GM12872 (cell line): ENCODE data around the gene CBLB.

Experiments used
- TF ChIP-seq, protein P1 (sequence below): IDR thresholded peaks from 3 replicates; pipeline ENCODE4 v1.5.1; 2011; ENCODE audit warnings: low read depth, mild to moderate bottlenecking, low read length, moderate library complexity; ENCODE audit not compliant: insufficient read depth

CBLB gene

DNA sequence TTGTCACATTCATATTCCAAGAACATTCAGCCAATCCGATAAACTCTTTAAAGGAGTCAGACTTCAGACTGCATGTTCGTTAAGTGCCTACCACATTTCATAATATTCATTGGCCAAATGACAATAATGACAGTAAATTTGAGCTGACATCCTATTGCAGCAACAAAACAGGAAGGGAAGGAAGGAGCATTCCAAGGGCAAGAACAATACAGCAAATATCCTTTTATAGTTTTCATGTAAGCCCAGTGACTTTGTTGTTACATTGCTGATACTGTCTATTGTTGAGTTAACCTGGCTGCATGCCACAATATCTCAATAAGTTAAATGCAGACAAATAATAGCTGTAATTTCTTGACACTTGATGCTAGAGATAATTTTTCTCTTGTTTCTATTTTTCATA, 16.4 kb upstream of the CBLB start:
- TF ChIP-seq, protein P1, sequence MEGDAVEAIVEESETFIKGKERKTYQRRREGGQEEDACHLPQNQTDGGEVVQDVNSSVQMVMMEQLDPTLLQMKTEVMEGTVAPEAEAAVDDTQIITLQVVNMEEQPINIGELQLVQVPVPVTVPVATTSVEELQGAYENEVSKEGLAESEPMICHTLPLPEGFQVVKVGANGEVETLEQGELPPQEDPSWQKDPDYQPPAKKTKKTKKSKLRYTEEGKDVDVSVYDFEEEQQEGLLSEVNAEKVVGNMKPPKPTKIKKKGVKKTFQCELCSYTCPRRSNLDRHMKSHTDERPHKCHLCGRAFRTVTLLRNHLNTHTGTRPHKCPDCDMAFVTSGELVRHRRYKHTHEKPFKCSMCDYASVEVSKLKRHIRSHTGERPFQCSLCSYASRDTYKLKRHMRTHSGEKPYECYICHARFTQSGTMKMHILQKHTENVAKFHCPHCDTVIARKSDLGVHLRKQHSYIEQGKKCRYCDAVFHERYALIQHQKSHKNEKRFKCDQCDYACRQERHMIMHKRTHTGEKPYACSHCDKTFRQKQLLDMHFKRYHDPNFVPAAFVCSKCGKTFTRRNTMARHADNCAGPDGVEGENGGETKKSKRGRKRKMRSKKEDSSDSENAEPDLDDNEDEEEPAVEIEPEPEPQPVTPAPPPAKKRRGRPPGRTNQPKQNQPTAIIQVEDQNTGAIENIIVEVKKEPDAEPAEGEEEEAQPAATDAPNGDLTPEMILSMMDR, result no peak

DNA sequence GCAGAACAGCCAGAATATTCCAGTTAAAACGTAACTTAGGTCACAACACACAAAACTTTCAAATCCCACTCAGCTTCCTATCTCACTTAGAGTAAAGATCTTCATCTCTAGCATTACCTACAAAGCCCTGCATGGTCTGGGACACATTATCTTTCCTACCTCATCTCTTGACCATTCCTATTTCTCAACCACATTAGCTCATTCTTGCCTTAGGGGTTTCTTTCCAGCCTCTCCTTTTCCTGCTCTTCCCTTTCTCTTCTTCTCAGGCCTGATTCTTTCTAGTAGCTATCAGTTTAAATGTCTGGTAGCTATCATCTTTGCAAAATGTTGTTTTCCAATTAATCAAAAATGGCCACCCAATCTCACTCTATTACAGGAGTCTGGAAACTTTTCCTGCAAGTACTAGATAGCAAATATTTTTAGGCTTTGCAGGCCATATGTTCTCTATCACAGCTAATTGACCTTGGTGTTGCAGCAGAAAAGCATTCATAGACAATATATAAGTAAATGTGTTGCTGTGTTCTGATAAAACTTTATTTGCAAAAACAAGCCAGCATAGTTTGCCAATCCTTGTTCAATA, 15.1 kb upstream of the CBLB start:
- TF ChIP-seq, protein P1, result no peak

DNA sequence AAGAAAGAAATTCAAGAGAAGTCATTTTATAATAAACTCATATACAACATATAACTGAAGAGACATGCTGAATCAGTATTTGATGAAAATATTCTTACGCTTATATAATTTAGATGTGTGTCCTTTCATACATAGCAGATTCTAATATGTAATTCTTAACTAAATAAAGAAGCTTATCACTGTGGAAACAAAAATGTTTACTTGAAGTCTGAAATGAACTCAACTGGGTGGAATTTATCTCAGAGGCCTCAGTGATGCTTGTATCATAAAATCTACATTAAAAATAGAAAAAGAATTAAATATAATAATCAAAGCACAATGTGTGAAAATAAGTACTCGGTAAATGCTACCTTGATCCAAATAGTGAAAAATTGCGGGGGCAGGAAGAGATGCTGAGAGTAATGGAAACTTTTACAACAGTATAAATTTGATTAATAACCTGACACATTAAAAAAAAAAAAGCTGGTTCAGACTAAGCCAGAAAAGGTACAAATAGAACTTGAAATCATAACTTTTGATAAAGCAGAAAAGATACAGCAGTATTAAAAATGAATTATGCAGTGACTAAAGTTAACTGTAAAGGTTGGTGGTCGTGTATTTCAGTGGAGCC, 12.0 kb upstream of the CBLB start:
- TF ChIP-seq, protein P1, result no peak

DNA sequence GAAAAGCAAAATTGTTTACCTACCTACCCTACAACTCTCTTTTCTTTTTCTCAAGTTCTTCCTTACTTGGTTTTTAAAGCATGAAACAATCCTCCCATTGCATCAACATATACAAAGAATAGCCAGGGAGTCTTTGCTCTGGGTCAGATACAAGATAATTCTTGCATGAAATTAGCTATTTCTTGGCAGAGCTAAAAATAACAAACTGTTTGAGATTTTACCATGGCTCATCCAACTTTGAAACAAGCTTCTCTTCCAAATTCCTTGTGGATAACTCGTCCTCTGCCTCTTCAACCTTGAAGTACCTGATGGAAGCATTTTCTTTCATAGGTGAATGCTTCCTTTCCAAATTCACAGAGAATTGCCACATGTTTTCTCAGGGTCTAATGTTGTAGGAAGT, 9.2 kb upstream of the CBLB start:
- TF ChIP-seq, protein P1, result no peak

DNA sequence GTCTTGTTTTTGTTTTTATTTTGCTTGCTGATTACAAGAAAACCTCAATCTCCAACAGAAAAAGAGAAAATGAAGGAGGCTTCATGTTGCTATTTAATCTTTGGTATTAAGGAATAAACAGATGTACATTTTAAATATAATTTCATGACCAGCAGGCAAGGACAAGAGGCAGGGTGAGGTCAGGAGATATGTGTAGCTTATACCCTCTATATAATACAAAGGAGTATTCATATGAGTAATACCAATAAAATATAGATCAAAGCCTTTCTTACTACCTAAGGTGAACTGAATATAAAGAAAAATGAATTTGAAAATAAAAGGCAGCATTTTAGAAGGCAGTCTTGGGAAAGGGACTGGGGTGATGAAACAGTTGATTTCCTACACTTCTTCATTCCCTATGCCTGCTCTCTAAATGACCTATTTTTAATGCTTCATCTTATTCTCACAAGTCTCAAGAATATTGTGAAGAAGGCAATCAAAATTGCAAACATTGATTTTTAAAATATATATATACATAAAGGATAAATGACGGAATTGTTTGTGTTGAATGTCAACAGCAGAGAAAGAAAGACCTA, 8.6 kb upstream of the CBLB start:
- TF ChIP-seq, protein P1, result no peak

DNA sequence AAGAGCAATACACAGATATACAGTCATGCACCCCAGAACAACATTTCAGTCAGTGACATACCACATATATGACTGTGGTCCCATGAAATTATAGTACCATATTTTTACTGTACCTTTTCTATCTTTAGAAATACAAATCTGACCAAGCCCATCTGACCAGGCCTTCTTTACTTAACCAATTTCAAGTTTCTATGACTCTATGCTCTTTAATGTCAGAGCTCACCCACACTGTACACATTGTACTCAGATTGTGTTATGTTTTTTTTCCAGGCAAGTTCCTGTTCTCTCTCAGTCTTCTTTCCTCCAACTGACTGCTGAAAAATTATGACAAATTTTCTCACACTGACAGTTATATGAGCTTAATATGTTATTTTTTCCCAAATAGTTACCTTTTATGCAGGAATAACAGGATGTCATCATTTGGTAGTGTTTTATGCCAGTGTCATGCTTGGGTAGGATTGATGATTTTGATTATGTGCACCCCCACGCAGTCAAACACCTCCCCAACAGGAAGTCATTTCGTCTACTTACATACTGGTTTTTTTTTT, 8.0 kb upstream of the CBLB start:
- TF ChIP-seq, protein P1, result no peak

DNA sequence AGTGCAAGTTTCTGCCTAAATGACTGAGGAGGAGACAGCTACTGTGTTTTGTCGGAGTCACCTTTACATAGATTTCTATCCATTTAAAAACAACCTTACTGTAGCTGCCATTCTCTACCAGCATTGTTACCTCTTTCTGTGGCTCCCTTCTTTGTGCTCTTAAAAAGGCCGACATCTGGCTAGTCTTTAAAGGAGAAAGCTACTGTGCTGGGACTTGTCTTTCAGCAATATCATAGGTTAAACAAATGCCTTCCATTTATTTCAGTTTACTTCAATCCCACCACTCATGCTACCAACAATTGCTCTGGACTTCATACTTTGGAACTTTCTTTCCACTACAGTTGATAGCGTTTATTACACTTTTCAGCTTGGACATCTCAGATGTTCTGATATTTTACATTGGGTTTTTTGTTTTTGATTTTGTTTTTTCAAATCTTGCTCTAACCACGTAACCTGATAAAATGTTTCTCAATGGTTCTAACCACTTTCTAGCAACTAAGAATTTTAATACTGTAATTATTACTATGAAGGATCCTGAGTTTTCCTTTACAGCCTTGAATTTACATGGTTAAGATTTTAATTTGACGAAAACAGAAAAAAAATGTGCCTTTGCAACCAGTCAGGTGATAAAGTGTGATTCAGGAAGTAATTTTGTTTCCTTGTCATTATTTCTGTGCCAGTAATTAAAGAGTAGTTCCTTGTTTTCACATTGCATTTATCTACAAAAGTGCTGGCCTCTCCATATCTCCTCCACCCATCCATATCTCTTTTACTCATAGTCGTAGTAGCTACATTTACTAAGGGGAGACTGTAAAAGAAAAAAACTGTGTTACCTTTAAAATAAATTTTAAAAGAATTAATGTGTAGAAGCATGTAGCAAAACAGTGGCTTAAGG, 1.3 kb upstream of the CBLB start:
- TF ChIP-seq, protein P1, result no peak
